Stimulated activated CD4-positive, alpha-beta T cell treated with anti-CD3 and anti-CD28 coated beads, TNF-alpha, amount 100 ng/mL, for 48 hours (primary cell): Measurements from ENCODE around the gene KATNAL2.

Source experiments
- DNase-seq, 3 donors: peaks; one replicate each; pipeline ENCODE4 v3.0.0-alpha.2; 2020; ENCODE audit warnings: low read depth in 3 of 3

Gene KATNAL2

DNA sequence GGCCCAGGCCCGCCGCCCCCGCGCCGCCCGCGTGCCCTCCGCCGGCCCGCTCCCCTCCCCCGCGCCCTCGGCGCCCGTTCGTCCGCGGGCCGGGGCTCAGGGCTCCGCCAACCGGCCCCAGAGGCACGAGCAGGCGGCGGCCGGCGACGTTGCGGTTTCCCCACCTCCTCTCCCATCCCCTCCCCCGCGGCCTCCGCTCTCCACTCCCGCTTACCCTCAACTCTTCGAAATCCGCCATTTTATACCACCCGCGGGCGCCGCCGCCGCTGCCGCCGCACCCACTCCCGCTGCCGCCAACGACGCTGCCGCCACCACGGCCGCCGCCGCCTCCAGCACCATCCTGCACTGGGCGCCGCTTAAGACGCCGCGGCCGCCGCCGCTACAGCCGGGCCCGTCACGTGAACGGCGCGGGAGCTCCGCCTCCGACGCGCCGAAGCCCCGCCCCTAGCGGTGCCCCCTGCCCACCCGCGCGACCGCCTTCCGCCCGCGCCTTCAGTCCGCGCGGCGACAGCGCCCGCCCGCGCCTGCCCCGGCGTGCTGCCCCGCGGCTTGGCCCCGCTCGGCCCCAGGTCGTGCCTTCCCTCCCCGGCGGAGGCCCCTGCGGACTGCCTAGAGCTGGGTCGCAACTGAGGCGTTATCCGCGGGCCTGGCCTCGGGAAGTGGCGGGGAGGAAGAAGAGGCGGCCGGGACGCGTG, at the start of gene KATNAL2, which contains the start of gene PIAS2:
Gene KATNAL2, plus strand, starts transcription at position 495 of the 695 bp plus-strand sequence. CDS start 29,271 bp downstream, outside the sequence.
Gene PIAS2, minus strand, starts transcription at position 400 of the 695 bp plus-strand sequence. Its CDS starts 162 bp downstream, at position 238.
- DNase-seq = peak; percentile 43 to 65 (median 59)

- DNase-seq = no peak
Measured at GRCh38 chr18:46868169-46868921, 49.1 kb upstream of the KATNAL2 start.

DNA sequence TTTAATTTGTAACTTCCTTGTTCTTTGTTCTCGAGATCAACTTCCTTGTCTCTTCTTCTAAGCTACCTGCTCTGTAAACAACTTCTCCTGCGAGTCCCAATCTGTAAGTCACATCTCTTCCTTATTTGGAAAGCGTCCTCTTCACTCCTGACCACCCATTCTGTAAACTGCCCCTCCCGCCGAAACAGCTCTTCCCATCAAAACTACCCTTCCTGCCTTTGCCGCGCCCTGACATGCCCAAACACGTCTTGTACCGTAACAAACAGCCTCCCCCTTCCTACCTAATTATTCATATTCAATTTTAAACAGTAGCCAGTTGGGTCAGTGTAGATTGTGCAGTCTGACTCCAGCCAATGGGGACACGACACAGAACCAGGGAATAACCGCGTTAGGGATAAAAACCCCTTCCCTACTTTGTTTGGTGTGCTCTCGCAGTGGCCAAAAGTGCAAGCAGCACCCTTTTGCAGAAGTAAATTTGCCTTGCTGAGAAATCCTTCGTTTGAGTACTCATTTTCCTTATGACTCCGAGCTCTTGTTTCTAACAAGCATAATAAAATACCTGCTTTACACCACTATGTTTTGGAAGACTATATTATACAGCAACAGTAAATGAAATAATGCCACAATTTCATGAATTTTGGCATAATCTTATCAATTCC, 39.9 kb upstream of the KATNAL2 start:
- DNase-seq = no peak

GRCh38 chr18:46883180-46883579, 34.2 kb upstream of the KATNAL2 start:
- no peak for DNase-seq

GRCh38 chr18:46886893-46887292, 30.5 kb upstream of the KATNAL2 start:
- DNase-seq = no peak

DNA sequence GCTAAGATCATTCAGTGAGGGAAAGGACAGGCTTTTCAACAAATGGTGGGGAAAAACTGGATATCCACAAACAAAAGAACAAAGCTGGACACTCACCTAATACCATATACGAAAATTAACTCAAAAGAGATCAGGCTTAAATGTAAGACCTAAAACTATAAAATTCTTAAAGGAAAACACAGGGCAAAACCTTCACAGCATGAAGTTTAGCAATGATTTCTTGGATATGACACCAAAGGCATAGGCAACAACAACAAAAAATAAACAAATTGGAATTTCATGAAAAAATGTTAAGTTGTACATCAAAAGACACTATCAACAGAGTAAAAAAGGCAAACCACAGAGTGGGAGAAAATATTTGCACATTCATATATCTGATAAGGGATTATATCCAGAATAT, 28.4 kb upstream of the KATNAL2 start:
- no peak for DNase-seq

DNA sequence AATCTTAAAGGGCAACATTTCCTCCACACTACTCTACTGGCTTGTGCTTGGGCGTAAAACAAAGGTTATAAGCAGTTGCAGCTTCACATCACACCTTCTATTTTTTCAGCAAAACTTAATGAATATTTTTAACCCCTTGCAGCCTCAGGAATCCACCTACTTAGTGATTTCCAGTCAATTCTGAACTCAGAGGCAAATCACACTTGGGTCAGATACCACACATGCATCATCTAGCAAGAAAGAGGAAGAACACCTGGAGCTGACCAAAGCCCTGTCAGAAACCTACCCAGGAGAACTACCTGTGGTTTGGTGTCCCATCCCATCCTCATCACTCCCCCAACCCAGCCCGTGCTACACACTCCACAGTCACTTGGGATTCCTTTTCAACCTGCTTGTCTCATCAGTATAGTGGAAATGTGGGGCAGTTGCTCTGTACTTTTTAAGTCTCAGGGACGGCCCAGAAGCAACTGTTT, 25.6 kb upstream of the KATNAL2 start:
- DNase-seq = no peak

- DNase-seq = no peak
Measured at GRCh38 chr18:46892842-46893241, 24.6 kb upstream of the KATNAL2 start.

GRCh38 chr18:46893360-46893759, 24.0 kb upstream of the KATNAL2 start:
- DNase-seq = no peak

- DNase-seq = no peak
Measured at GRCh38 chr18:46894124-46894523, 23.3 kb upstream of the KATNAL2 start.

GRCh38 chr18:46899274-46899948, 18.0 kb upstream of the KATNAL2 start:
- DNase-seq = no peak

- no peak for DNase-seq
Measured at GRCh38 chr18:46903406-46903805, 14.0 kb upstream of the KATNAL2 start.

DNA sequence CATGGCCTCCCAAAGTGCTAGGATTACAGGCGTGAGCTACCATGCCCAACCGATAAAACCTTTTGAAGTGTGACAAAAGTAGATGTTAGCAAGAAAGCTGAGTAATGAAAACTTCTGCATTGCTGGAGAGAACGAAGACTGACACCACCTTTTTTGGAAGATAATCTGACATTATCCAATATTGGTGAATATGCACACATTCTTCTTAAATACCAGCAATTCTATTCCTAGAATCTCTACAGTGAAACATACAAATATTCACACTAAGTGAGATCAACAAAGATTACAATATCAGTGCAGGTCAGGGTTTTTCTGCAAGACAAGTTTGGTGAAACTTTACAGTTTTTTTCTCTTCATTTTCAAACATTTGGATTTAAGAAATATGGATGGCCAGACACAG, 7.9 kb upstream of the KATNAL2 start:
- no peak for DNase-seq

DNA sequence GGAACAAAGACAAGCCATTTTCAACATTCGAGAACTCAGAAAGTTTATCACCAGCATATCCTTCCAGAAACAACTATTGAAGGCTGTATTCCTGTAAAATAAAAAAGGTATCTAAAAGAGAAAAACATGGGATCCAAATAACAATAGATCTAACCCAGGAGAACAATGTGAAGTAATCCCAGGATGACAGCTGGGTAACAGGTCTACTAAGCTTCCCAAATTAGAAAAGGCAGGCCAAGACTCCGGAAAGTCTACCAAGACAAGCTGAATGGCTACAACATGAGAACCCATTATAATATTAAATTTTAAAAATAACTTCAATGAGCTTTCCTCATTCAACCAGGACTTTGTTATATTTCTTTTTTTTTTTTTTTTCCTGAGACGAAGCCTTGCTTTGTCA, 6.5 kb upstream of the KATNAL2 start:
- DNase-seq = no peak

DNA sequence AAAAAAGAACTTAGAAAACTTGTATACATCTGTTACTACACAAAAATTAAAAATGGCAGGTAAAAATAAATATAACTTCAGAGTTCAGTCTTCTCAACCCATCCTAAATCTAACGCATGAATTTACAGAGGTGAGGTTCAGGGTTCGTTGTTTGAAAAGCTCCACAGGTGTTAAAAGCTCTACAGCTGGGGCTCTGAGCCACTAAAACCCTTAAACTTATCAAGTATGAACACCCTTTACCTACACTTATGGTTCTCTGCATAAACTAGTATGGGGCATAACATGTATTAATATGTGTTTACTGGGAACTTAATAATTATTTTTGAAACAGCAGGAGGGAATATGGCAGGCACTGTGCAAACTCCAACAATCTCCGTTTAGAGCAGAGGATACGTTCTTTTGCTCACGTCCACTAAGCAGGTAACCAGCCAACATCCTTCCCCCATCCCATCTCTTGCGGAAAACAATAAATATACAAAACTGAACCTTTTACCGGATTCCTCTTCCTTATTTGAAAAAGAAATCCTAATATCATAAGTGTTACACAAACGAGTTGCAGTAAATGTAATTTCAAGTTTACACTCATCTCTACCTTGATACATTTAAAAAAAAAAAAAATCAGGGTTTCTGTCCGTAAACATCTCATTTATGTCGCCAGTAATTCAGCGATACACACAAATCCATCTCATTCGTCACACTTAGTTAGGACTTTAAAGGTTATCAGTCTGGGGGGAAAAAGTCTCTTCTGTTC, 1.4 kb upstream of the KATNAL2 start:
- no peak for DNase-seq

DNA sequence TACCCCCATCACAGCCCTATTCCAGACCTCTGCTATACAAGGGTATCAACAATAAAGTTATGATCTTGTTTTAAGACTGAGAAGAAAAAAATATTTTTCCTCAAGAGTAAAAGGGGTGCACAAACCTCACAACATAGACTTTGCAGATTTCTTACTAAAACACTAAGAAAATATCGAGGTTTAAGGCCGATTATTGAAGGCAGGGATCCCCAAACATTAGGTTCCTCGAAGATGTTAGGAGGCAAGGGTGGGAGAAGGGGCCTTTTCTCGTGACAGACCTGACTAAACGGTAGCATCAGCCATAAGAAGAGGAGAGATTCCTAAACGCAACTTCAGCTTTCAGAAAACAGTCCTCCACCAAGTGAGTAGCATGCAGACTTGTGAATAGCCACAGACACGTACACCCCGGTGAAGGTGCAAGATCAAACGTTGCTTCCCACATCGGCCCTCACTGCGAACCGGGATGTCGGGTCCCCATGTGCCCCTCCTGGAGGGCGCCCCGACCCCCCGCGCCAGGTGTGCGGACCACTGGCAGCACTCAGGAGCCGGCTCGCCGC, 773 bp upstream of the KATNAL2 start:
- no peak for DNase-seq

DNA sequence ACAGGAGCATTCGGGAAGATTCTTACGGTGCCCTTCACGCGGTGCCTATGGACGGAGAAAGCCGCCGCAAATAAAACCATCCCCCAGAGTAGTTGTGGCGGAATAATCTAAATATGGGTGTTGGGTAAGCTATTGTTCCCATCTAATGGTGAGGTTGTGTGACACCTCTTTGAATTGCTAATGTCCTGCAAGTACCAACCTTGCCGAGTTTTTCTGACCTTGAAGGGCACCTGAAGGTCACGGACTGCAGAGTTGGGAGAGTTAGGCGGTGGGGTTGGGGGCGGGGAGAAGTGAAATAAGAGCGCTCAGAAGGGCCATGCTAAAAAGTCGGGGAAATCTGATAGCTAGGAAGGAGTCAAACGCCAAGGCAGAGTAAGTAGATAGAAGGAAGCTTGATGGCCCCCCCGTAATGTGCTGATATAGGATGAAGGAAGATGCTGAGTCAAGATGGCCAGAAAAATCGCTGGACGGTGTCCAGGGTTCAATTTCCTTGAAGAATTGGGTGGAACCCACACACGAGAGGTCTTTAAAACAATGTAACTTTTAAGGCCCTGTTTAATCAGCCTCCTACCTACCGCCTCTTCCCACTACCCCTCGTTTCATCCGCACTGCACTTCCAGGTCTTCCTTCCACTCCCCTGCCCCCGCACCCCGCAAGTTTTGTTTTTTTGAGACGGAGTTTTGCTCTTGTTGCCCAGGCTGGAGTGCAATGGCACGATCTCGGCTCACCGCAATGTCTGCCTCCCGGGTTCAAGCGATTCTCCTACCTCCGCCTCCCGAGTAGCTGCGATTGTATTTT, 600 bp downstream of the KATNAL2 start:
- no peak for DNase-seq

DNA sequence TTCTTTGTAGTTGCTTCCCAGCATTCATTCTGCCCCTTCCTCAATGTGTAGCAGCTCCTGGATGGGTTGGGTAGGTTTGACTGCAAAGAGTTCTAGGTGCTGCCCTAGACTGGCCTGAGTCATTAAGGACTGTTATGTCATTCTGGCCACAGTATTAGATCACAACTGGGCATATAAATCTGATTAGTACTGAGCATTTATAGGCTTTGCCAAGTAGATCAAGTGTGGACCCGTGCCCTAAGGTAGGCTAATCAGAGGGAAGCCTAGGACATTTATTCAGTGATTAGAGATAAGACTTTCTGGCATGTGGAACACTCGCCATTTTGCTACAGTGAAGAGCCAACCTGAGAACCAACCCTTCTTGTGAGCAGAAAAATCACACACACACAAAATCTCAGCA, 2.7 kb downstream of the KATNAL2 start:
- no peak for DNase-seq

DNA sequence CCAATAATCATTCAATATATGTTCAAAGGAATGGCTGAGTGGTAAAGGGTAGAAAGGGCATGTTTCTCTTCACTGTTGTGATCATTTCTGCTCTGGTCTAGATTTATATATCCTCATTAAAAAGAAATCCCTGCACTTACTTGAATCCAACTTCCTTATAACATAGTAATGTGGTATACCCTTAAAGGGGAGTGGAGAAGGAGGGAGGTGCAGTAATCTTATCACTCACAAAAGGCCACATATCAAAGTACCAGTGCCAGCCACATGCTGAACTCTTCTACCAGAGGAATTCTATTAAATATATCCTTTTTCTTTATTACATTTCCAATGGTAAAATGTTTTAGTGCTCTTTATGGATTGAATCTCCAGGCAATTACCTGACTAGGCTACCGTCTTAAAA, 3.3 kb downstream of the KATNAL2 start:
- DNase-seq = no peak

GRCh38 chr18:46939337-46939963, 22.0 kb downstream of the KATNAL2 start:
- no peak for DNase-seq
